Embryonic facial prominence (tissue), 1 donor: ENCODE measurements around the gene BHLHE41.

ENCODE experiments used
- DNase-seq: peaks from one replicate; pipeline ENCODE4 v3.0.0-alpha.2; 2016; ENCODE audit errors: extremely low spot score

Gene BHLHE41

GRCh38 chr12:26134540-26134939 lies 9.7 kb upstream of the BHLHE41 start:
- no peak for DNase-seq

- DNase-seq, result no peak
Observed at GRCh38 chr12:26133521-26133920, 8.7 kb upstream of the BHLHE41 start.

GRCh38 chr12:26132866-26133265 lies 8.0 kb upstream of the BHLHE41 start:
- DNase-seq, result no peak

GRCh38 chr12:26131936-26132335 lies 7.1 kb upstream of the BHLHE41 start:
- no peak for DNase-seq

- no peak for DNase-seq
Observed at GRCh38 chr12:26130728-26131127, 5.9 kb upstream of the BHLHE41 start.

GRCh38 chr12:26128168-26128567 lies 3.3 kb upstream of the BHLHE41 start:
- no peak for DNase-seq

- no peak for DNase-seq
Observed at GRCh38 chr12:26127404-26127803, 2.6 kb upstream of the BHLHE41 start.

- DNase-seq, result no peak
Observed at GRCh38 chr12:26126340-26127284, 1.8 kb upstream of the BHLHE41 start.

- no peak for DNase-seq
Observed at GRCh38 chr12:26125400-26126339, 833 bp upstream of the BHLHE41 start.

GRCh38 chr12:26123482-26123980 lies 1.3 kb downstream of the BHLHE41 start:
- no peak for DNase-seq

GRCh38 chr12:26122681-26123481 lies 2.0 kb downstream of the BHLHE41 start:
- DNase-seq, result no peak

- no peak for DNase-seq
Observed at GRCh38 chr12:26122061-26122680, 2.7 kb downstream of the BHLHE41 start.

GRCh38 chr12:26121323-26122060 lies 3.3 kb downstream of the BHLHE41 start:
- DNase-seq, result no peak

- no peak for DNase-seq
Observed at GRCh38 chr12:26120561-26121274, 4.1 kb downstream of the BHLHE41 start.

GRCh38 chr12:26119391-26119989 lies 5.3 kb downstream of the BHLHE41 start:
- no peak for DNase-seq

GRCh38 chr12:26118308-26118707 lies 6.5 kb downstream of the BHLHE41 start:
- no peak for DNase-seq

GRCh38 chr12:26116829-26117715 lies 7.8 kb downstream of the BHLHE41 start:
- DNase-seq, result no peak
